Gastrocnemius medialis (tissue), 4 donors: Measurements from ENCODE around the gene ANXA11. TPM values are rescaled to one million over a fixed set of nuclear protein-coding genes. Genes with fewer than 3 reads are reported as not detected.

Experiments used
- ATAC-seq, 2 donors: fragments of 150-250 bp; one replicate each; pipeline ENCODE4 v1.9.1; 2016
- DNase-seq, 2 donors: peaks; one replicate each; pipeline ENCODE4 v3.0.0-alpha.2; 2019
- H3K27ac ChIP-seq, 4 donors: fragments of 200-600 bp; sonication (generic); 1 replicate in 1 of 4; 2 replicates in 3 of 4; pipeline ENCODE4 v1.5.1; 2016 to 2018; ENCODE audit warnings: mild to moderate bottlenecking in 2 of 4, moderate library complexity in 1 of 4
- H3K27me3 ChIP-seq, 3 donors: fragments of 200-600 bp; sonication (generic) in 2 of 3; 1 replicate in 1 of 3; 2 replicates in 2 of 3; pipeline versions ENCODE4 v1.5.1 to v1.6.0; 2016 to 2019; ENCODE audit warnings: mild to moderate bottlenecking in 1 of 3, moderate library complexity in 1 of 3
- H3K36me3 ChIP-seq, 2 donors: fragments of 200-600 bp; sonication (generic) in 1 of 2; one replicate each; pipeline ENCODE4 v1.5.1; 2017 to 2018
- H3K4me1 ChIP-seq, 2 donors: fragments of 200-600 bp; sonication (generic) in 1 of 2; one replicate each; pipeline ENCODE4 v1.5.1; 2016 to 2017; ENCODE audit warnings: mild to moderate bottlenecking in 2 of 2
- H3K4me3 ChIP-seq, 4 donors: fragments of 200-600 bp; sonication (generic) in 3 of 4; 1 replicate in 1 of 4; 2 replicates in 3 of 4; pipeline ENCODE4 v1.5.1; 2016 to 2019; ENCODE audit warnings: mild to moderate bottlenecking in 2 of 4
- H3K9me3 ChIP-seq, 3 donors: fragments of 200-600 bp; sonication (generic) in 2 of 3; 1 replicate in 1 of 3; 2 replicates in 2 of 3; pipeline ENCODE4 v1.5.1; 2016 to 2019
- POLR2A ChIP-seq, 2 donors: fragments of 450-650 bp; IDR thresholded peaks; one replicate each; pipeline ENCODE4 v1.6.1; 2017; ENCODE audit warnings: antibody characterized with exemption in 2 of 2, mild to moderate bottlenecking in 2 of 2, moderate library complexity in 2 of 2
- in situ Hi-C, 4 donors: fragments of 200-750 bp; cut with MboI; loops; one replicate each; pipeline versions ENCODE4 v1.15.0 to v1.8.0; 2017; ENCODE audit warnings: low sequenced_read_pairs in 4 of 4
- intact Hi-C: fragments of 100-400 bp; cut with DNase I; formaldehyde crosslinking; loops from one replicate; pipeline ENCODE4 v1.15.1; 2023; ENCODE audit warnings: low total_unique reads
- total RNA-seq, 4 donors: library from RNA; depleted of rRNA; stranded (reverse); fragments of >200 nt; gene quantifications; one replicate each; pipeline versions ENCODE4 v1.1.0 to v1.2.3, GENCODE V29; 2016
- TF ChIP-seq, protein P1 (sequence below), 5 experiments: fragments of 450-650 bp in 3 of 5; fragments of 200-600 bp in 2 of 5; sonication (generic) in 2 of 5; IDR thresholded peaks in 4 of 5; conservative IDR thresholded peaks in 1 of 5; 1 replicate in 4 of 5; 2 replicates in 1 of 5; pipeline ENCODE4 v1.5.1; 2016 to 2019; ENCODE audit warnings: antibody characterized with exemption in 5 of 5, mild to moderate bottlenecking in 3 of 5, moderate library complexity in 3 of 5

ANXA11 gene
- total RNA-seq, 4 donors from 2014 or later, result 142 to 202 (median 173) TPM

DNA sequence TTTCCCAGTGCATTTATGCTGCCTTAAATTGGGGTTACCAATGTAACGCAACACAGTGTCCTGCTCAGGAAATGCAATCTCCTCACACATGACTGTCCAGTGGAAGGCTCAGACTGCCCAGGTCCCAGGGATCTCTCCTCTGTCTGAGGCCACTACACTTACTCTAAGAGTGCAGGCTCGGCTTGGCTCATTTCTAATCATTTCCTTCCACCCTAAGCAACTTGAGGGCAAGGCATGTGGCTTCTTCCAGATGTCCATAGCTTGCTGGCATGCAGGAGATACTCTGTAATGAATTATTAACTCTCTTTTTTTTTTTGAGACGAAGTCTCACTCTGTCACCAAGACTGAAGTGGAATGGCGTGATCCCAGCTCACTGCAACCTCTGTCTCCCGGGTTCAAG lies 49.1 kb downstream of the ANXA11 start:
- H3K27ac ChIP-seq, result peak overlapping the region; percentile 25 to 92 (median 71)
- intact Hi-C loops (no loop called here), in situ Hi-C loops (loop anchor here in 2 of 4 donors (5.0 to 10.0 kb wide), 2 partner anchors 46 to 49 kb away; partner anchors contain the start of gene ANXA11 (in 1 of the 2))
- H3K4me1 ChIP-seq, result peaks cover 23 to 31% of the 10 kb centered on the region in 2 donors
- TF ChIP-seq POLR2A (IDR thresholded peaks at IDR 0.05), result no peak
- TF ChIP-seq, protein P1, sequence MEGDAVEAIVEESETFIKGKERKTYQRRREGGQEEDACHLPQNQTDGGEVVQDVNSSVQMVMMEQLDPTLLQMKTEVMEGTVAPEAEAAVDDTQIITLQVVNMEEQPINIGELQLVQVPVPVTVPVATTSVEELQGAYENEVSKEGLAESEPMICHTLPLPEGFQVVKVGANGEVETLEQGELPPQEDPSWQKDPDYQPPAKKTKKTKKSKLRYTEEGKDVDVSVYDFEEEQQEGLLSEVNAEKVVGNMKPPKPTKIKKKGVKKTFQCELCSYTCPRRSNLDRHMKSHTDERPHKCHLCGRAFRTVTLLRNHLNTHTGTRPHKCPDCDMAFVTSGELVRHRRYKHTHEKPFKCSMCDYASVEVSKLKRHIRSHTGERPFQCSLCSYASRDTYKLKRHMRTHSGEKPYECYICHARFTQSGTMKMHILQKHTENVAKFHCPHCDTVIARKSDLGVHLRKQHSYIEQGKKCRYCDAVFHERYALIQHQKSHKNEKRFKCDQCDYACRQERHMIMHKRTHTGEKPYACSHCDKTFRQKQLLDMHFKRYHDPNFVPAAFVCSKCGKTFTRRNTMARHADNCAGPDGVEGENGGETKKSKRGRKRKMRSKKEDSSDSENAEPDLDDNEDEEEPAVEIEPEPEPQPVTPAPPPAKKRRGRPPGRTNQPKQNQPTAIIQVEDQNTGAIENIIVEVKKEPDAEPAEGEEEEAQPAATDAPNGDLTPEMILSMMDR (IDR thresholded peaks at IDR 0.05 in 4 of 5, conservative IDR thresholded peaks at IDR 0.05 in 1 of 5), result no peak
- H3K9me3 ChIP-seq, result no peaks in the 10 kb centered on the region
- DNase-seq (no peak), ATAC-seq (no peak)
- H3K27me3 ChIP-seq, result no peaks in the 10 kb centered on the region
- H3K36me3 ChIP-seq, result peaks cover 0 to 69% of the 10 kb centered on the region in 2 donors
- no peak overlapping the region for H3K4me3 ChIP-seq

DNA sequence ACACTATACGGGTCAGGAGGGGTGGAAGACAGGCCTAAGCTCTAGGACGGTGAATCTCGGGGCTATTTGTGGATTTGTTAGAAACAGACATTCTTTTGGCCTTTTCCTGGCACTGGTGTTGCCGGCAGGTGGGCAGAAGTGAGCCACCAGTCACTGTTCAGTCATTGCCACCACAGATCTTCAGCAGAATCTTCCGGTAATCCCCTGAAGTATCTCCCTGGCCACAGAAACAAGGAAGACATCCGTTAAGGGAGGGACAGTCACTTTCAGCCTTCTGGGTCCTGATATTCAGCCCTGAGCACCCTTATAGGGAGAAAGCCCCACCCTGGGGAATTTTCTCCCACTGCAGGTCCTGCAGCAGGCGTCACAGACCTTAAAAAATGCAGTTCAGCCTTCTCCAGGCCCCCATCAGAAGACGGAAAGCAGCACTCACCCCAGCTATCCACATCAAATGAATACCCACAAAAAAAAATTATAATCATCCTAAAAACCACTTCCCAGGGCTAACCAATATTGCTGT lies 49.6 kb downstream of the ANXA11 start:
- in situ Hi-C loops (loop anchor here in 2 of 4 donors (5.0 to 10.0 kb wide), 2 partner anchors 47 to 49 kb away; partner anchors contain the start of gene ANXA11 (in 1 of the 2)), intact Hi-C loops (no loop called here)
- Histone ChIP-seq H3K4me1 (peaks cover 23 to 26% of the 10 kb centered on the region in 2 donors), H3K27me3 (no peaks in the 10 kb centered on the region), H3K36me3 (peaks cover 0 to 74% of the 10 kb centered on the region in 2 donors), H3K9me3 (no peaks in the 10 kb centered on the region), H3K27ac (peak overlapping the region; percentile 25 to 92 (median 50)), H3K4me3 (no peak overlapping the region)
- ATAC-seq (no peak), DNase-seq (no peak)
- TF ChIP-seq POLR2A (IDR thresholded peaks at IDR 0.05), result no peak
- TF ChIP-seq, protein P1 (IDR thresholded peaks at IDR 0.05 in 4 of 5, conservative IDR thresholded peaks at IDR 0.05 in 1 of 5), result no peak

DNA sequence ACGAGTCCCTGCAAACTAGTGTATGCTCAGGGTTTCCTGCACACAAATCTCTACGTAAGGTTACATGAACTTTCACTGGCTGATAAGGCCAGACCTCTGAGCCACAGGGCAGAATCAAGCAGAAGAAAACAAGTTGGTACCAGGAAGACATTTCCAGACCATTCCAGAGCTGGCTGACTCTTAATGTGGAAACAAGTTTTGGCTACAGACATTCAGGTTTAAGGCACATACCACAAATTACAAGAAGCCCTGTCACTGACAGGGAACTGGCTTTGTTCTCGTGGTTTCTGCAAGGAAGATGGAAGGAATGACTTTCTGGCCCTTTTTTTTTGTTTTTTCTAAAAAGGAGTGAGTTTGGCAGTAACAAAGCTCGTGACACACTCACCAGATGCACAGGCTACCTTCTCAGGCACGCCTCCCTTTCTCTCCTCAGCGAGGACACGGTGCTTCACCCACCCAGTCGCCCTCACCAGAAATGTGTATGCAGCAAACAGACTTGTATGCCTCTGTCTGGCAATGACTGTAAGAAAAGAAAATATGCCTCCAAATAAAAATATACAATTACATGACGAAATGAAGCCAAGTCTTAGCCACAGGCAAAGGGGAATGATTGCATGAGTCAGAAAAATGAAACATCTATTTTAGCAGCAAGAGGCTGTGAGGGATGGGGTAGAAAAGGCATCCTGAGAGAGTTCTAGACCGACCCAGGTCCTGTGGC lies 50.2 kb downstream of the ANXA11 start:
- Histone ChIP-seq H3K4me3 (no peak overlapping the region), H3K9me3 (no peaks in the 10 kb centered on the region), H3K4me1 (peaks cover 22 to 23% of the 10 kb centered on the region in 2 donors), H3K36me3 (peaks cover 0 to 80% of the 10 kb centered on the region in 2 donors), H3K27me3 (no peaks in the 10 kb centered on the region), H3K27ac (peak overlapping the region; percentile 25 to 92 (median 50))
- no peak for DNase-seq
- no peak for ATAC-seq
- intact Hi-C loops, result no loop called here
- in situ Hi-C loops, result loop anchor here in 3 of 4 donors (5.0 to 10.0 kb wide), 3 partner anchors 47 to 52 kb away; partner anchors contain the start of gene ANXA11 (in 2 of the 3)
- TF ChIP-seq POLR2A (IDR thresholded peaks at IDR 0.05), result no peak
- TF ChIP-seq, protein P1 (IDR thresholded peaks at IDR 0.05 in 4 of 5, conservative IDR thresholded peaks at IDR 0.05 in 1 of 5), result no peak

DNA sequence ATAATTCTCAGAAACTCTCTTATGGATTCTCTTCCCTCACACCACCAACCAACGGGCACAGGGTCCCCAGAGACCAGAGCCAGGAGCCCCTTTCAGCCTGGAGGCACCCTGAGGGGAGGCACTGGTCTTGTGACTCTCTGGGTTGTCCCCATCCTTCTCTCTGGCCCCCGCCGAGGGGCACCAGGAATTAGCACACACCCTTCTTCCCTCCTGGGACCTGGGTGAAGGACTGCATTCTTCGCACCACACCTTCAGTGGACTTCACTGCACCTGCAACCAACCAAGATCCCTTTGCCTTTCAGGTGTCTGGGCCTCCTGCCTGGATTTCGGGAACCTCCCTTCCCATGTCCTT lies 50.7 kb downstream of the ANXA11 start:
- H3K36me3 ChIP-seq, result peaks cover 0 to 85% of the 10 kb centered on the region in 2 donors
- H3K4me1 ChIP-seq, result peaks cover 17 to 18% of the 10 kb centered on the region in 2 donors
- ATAC-seq (no peak), DNase-seq (no peak)
- in situ Hi-C loops, result loop anchor here in 2 of 4 donors (5.0 to 10.0 kb wide), 2 partner anchors 50 to 53 kb away; partner anchors contain the start of gene ANXA11 (in 2 of the 2)
- TF ChIP-seq, protein P1 (IDR thresholded peaks at IDR 0.05 in 4 of 5, conservative IDR thresholded peaks at IDR 0.05 in 1 of 5), result no peak
- no peak for TF ChIP-seq POLR2A (IDR thresholded peaks at IDR 0.05)
- no peaks in the 10 kb centered on the region for H3K9me3 ChIP-seq
- H3K27ac ChIP-seq, result peak overlapping the region in 3 of 4 donors; percentile 3 to 25 (median 11)
- H3K4me3 ChIP-seq, result no peak overlapping the region
- H3K27me3 ChIP-seq, result no peaks in the 10 kb centered on the region
- intact Hi-C loops, result no loop called here
